Measurements from ENCODE around the gene DAPK1.

The DAPK1 gene

GRCh38 chr9:87564791-87565241 lies 67.1 kb downstream of the DAPK1 start:
- in situ Hi-C loops (cut with MboI; ENCODE audit: low sequenced_read_pairs), result no loop called here
- no peak overlapping the region for H3K4me3 ChIP-seq

GRCh38 chr9:87567001-87567400 lies 69.3 kb downstream of the DAPK1 start:
- Histone ChIP-seq H3K36me3 (replicated peaks) (no peaks in the 10 kb centered on the region), H3K4me1 (peaks cover 4% of the 10 kb centered on the region; the same call in 1 of the 2 replicates), H3K27me3 (ENCODE audit: low read depth) (no peaks in the 10 kb centered on the region), H3K9me3 (no peaks in the 10 kb centered on the region), H3K4me3 (no peak overlapping the region)
- no peak for DNase-seq (ENCODE audit: low spot score in 2 of 2)
- in situ Hi-C loops (cut with MboI; ENCODE audit: low sequenced_read_pairs), result no loop called here

More at GRCh38 chr9:87564791-87565241, 67.1 kb downstream of the DAPK1 start:
- H3K36me3 ChIP-seq (replicated peaks), result no peaks in the 10 kb centered on the region
- no peak for DNase-seq (ENCODE audit: low spot score in 2 of 2)
- H3K27me3 ChIP-seq (ENCODE audit: low read depth), result no peaks in the 10 kb centered on the region
- no peaks in the 10 kb centered on the region for H3K9me3 ChIP-seq
- H3K4me1 ChIP-seq, result peaks cover 4% of the 10 kb centered on the region; the same call in 1 of the 2 replicates

- in situ Hi-C loops (cut with MboI; ENCODE audit: low sequenced_read_pairs), result no loop called here
- no peak for DNase-seq (ENCODE audit: low spot score in 2 of 2)
- no peaks in the 10 kb centered on the region for H3K36me3 ChIP-seq (replicated peaks)
- no peaks in the 10 kb centered on the region for H3K27me3 ChIP-seq (ENCODE audit: low read depth)
- no peak overlapping the region for H3K4me3 ChIP-seq
- peaks cover 4% of the 10 kb centered on the region; the same call in 1 of the 2 replicates for H3K4me1 ChIP-seq
- H3K9me3 ChIP-seq, result no peaks in the 10 kb centered on the region
These were observed 69.9 kb downstream of the DAPK1 start for GRCh38 chr9:87567571-87567970.

- H3K36me3 ChIP-seq (replicated peaks), result no peaks in the 10 kb centered on the region
- no peaks in the 10 kb centered on the region for H3K27me3 ChIP-seq (ENCODE audit: low read depth)
- H3K9me3 ChIP-seq, result no peaks in the 10 kb centered on the region
- DNase-seq (ENCODE audit: low spot score in 2 of 2), result no peak
- H3K4me1 ChIP-seq, result peaks cover 4% of the 10 kb centered on the region; the same call in 1 of the 2 replicates
- in situ Hi-C loops (cut with MboI; ENCODE audit: low sequenced_read_pairs), result no loop called here
- H3K4me3 ChIP-seq, result no peak overlapping the region
These were observed 70.3 kb downstream of the DAPK1 start for GRCh38 chr9:87567983-87568382.

GRCh38 chr9:87568401-87568800 lies 70.7 kb downstream of the DAPK1 start:
- Histone ChIP-seq H3K4me3 (no peak overlapping the region), H3K4me1 (peaks cover 4% of the 10 kb centered on the region; the same call in 1 of the 2 replicates), H3K9me3 (no peaks in the 10 kb centered on the region), H3K27me3 (ENCODE audit: low read depth) (no peaks in the 10 kb centered on the region), H3K36me3 (replicated peaks) (no peaks in the 10 kb centered on the region)
- in situ Hi-C loops (cut with MboI; ENCODE audit: low sequenced_read_pairs), result no loop called here
- no peak for DNase-seq (ENCODE audit: low spot score in 2 of 2)

GRCh38 chr9:87569008-87569509 lies 71.4 kb downstream of the DAPK1 start:
- DNase-seq (ENCODE audit: low spot score in 2 of 2), result no peak
- Histone ChIP-seq H3K27me3 (ENCODE audit: low read depth) (no peaks in the 10 kb centered on the region), H3K9me3 (no peaks in the 10 kb centered on the region), H3K4me1 (peaks cover 4% of the 10 kb centered on the region; the same call in 1 of the 2 replicates), H3K4me3 (no peak overlapping the region), H3K36me3 (replicated peaks) (no peaks in the 10 kb centered on the region)
- in situ Hi-C loops (cut with MboI; ENCODE audit: low sequenced_read_pairs), result no loop called here

GRCh38 chr9:87569518-87569917 lies 71.9 kb downstream of the DAPK1 start:
- no peak overlapping the region for H3K4me3 ChIP-seq
- no peaks in the 10 kb centered on the region for H3K9me3 ChIP-seq
- peaks cover 4% of the 10 kb centered on the region; the same call in 1 of the 2 replicates for H3K4me1 ChIP-seq
- H3K27me3 ChIP-seq (ENCODE audit: low read depth), result no peaks in the 10 kb centered on the region
- in situ Hi-C loops (cut with MboI; ENCODE audit: low sequenced_read_pairs), result no loop called here
- no peaks in the 10 kb centered on the region for H3K36me3 ChIP-seq (replicated peaks)
- no peak for DNase-seq (ENCODE audit: low spot score in 2 of 2)

- in situ Hi-C loops (cut with MboI; ENCODE audit: low sequenced_read_pairs), result no loop called here
- Histone ChIP-seq H3K4me1 (peaks cover 4% of the 10 kb centered on the region; the same call in 1 of the 2 replicates), H3K4me3 (no peak overlapping the region), H3K36me3 (replicated peaks) (no peaks in the 10 kb centered on the region), H3K9me3 (no peaks in the 10 kb centered on the region), H3K27me3 (ENCODE audit: low read depth) (no peaks in the 10 kb centered on the region)
- DNase-seq (ENCODE audit: low spot score in 2 of 2), result no peak
These were observed 72.6 kb downstream of the DAPK1 start for GRCh38 chr9:87570000-87570908.

GRCh38 chr9:87572719-87573118 lies 75.1 kb downstream of the DAPK1 start:
- no peaks in the 10 kb centered on the region for H3K27me3 ChIP-seq (ENCODE audit: low read depth)
- H3K4me3 ChIP-seq, result no peak overlapping the region
- peaks cover 4% of the 10 kb centered on the region; the same call in 1 of the 2 replicates for H3K4me1 ChIP-seq
- no peaks in the 10 kb centered on the region for H3K36me3 ChIP-seq (replicated peaks)
- in situ Hi-C loops (cut with MboI; ENCODE audit: low sequenced_read_pairs), result no loop called here
- H3K9me3 ChIP-seq, result no peaks in the 10 kb centered on the region
- DNase-seq (ENCODE audit: low spot score in 2 of 2), result no peak

- Histone ChIP-seq H3K4me3 (no peak overlapping the region), H3K4me1 (no peaks in the 10 kb centered on the region), H3K36me3 (replicated peaks) (no peaks in the 10 kb centered on the region), H3K9me3 (no peaks in the 10 kb centered on the region), H3K27me3 (ENCODE audit: low read depth) (no peaks in the 10 kb centered on the region)
- no peak for DNase-seq (ENCODE audit: low spot score in 2 of 2)
- in situ Hi-C loops (cut with MboI; ENCODE audit: low sequenced_read_pairs), result no loop called here
These were observed 76.2 kb downstream of the DAPK1 start for GRCh38 chr9:87573841-87574342.

GRCh38 chr9:87577746-87578145 lies 80.1 kb downstream of the DAPK1 start:
- no peak for DNase-seq (ENCODE audit: low spot score in 2 of 2)
- H3K9me3 ChIP-seq, result no peaks in the 10 kb centered on the region
- no peaks in the 10 kb centered on the region for H3K36me3 ChIP-seq (replicated peaks)
- H3K4me1 ChIP-seq, result no peaks in the 10 kb centered on the region
- no peak overlapping the region for H3K4me3 ChIP-seq
- H3K27me3 ChIP-seq (ENCODE audit: low read depth), result no peaks in the 10 kb centered on the region
- in situ Hi-C loops (cut with MboI; ENCODE audit: low sequenced_read_pairs), result no loop called here

- in situ Hi-C loops (cut with MboI; ENCODE audit: low sequenced_read_pairs), result no loop called here
- Histone ChIP-seq H3K4me3 (no peak overlapping the region), H3K27me3 (ENCODE audit: low read depth) (no peaks in the 10 kb centered on the region), H3K36me3 (replicated peaks) (no peaks in the 10 kb centered on the region), H3K9me3 (no peaks in the 10 kb centered on the region), H3K4me1 (no peaks in the 10 kb centered on the region)
- DNase-seq (ENCODE audit: low spot score in 2 of 2), result no peak
These were observed 81.0 kb downstream of the DAPK1 start for GRCh38 chr9:87578625-87579024.

- no peak for DNase-seq (ENCODE audit: low spot score in 2 of 2)
These were observed 82.3 kb downstream of the DAPK1 start for GRCh38 chr9:87579781-87580541.

More at GRCh38 chr9:87579781-87580541, 82.3 kb downstream of the DAPK1 start:
- in situ Hi-C loops (cut with MboI; ENCODE audit: low sequenced_read_pairs), result no loop called here
- Histone ChIP-seq H3K36me3 (replicated peaks) (no peaks in the 10 kb centered on the region), H3K4me1 (no peaks in the 10 kb centered on the region), H3K27me3 (ENCODE audit: low read depth) (no peaks in the 10 kb centered on the region), H3K4me3 (no peak overlapping the region), H3K9me3 (no peaks in the 10 kb centered on the region)
